HG03457 (cell line): ENCODE measurements around the gene EXPH5.

ENCODE experiments used
- ATAC-seq: cut with Tn5 transposase; IDR thresholded peaks from one replicate; pipeline ENCODE4 v1.9.1; 2021; ENCODE audit warnings: moderate number of reproducible peaks; ENCODE audit not compliant: unreplicated experiment

Gene EXPH5

DNA sequence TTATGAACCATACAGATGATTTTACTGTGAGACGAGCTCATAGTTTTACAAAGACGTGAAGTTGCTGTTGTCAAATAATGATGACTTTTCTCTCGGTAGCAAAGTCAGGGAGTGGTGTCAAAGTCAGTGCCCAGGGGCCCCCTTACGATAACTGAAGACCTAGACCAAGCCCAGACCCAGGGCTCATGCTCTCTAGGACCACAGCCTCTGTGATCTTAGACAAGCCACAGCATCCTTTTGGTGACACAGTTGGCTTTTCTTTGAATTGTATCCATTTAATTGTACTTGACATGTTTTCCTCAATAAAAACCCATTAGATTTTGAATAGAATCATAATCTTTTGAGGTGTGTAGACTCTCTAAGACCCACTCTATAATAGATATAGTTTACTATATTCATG lies 77.4 kb downstream of the EXPH5 start:
- ATAC-seq, result no peak

DNA sequence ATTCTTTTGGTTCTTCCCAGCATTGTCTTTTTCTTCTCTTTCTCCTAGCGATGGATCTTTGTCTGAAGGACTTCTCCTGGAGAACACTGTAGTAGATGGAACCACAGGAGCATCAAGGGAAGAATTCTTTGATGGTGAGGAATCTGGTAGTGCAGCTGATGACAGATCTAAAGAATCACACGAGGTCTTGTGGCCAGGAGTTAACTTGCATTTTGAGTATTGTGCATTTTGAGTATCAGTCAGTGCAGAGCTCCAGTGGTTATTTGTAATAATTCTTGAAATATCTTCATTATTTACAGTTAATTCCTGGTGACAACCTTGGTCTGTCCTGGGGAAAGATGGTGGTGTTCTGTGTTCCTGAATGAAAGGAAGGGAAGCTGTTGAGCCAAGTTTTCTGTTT lies 80.9 kb downstream of the EXPH5 start:
- ATAC-seq, result no peak

DNA sequence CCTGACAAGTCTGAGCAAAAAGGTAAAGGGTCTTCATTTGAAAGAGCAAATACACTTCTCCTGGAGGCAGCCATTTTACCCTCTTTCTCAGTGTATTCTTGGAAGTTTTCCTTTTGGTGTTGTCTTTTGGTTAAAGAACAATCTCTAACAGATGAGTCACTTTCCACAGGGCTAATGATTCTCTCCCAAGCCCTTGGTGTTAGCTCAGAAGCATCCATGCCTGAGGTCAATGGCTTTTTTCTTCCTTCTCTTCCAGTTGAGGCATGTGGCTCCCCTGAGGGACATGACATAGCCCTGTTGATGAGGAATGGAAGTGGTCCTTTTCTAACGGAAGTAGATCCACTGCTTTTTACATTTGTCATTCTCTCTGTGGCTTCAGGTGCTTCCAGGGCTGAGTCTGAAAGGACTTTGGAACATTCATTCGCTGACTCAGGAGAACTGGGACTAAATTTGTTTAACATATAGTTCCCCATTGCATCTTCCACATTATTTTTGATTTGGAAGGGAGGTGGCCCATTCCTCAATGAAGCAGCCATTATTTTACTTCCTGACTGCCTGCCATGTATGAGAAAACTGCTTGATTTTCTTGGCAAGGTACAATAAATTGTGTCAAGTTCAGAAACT lies 81.6 kb downstream of the EXPH5 start:
- ATAC-seq, result no peak

DNA sequence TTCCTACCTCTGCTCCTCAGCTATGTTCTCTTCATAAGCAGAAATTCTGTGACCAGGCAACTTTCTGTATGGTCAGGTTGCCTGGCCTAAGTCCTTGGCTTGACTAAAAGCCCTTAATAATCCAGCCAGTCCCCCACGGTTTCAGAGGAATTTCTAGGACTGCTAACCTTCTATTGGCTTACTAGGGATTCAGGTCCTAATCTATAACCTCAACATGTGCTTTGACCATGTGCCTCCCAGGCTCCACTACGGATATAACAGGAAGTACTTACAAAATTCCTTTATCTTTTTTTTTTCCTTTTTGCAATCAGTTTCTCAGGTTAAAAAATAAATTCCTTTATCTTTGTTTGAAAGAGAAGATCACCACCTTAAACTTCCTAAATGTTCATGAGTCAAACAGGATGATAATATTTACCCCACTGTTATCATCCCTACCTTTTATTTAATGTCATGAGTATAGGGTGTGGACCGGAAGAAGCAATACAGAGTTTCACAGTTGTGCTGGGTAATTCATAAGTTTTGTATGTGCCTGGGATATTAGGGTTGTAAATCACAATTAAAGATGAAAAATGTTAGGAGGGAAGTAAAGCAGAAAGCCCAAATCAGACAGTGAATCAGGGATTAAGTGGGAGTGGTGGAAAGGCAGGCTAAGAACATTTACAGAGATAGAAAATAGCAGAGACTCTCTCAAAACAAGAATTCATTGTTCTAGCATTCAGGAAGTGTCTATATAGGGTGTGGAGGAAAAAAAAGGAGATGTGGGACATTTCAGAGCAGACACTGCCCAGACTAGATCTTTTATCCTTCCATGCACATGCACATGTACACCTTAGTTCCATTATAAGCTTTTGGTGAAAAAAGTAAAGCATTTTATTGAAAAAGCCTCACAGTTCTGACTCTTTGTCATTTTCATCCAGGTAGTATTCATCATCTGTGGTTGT lies 84.6 kb downstream of the EXPH5 start:
- no peak for ATAC-seq

DNA sequence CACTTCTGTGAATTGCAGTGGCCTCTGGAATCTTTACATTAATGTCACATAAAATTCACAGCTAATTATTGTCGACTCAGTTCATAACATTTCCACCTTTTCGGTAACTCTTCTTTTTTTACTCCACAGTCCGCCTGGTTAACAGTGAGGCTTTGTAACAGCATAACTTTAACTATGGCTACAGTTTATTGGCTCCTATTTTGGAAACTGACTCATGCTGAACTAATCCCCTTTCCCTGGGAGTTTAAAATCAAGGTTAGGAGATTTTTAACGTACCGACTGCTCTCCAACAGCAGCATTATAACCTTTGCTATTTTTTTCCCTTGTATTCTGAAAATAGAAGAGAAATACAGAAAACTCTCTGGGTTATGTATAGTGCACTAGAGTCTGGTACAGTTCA lies 92.2 kb downstream of the EXPH5 start:
- ATAC-seq, result no peak

DNA sequence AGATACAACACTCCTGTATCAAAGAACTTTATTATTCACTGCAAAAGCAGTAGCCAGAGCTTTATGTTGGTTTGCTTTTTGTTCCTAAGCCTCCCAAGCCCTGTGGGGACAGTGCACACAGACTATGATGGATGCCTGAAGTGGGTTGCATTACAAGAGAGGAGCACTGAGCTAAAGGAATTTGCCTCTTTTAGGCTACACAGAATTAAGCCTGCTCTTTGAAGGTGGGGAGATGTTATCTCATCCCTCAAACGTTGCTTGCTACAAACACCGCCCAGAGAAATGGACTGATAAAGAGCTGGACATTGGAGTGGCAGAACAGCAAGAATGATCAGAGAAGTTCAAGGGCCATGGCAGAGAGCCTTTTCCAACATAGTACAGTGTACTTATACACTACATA lies 92.8 kb downstream of the EXPH5 start:
- ATAC-seq, result no peak

DNA sequence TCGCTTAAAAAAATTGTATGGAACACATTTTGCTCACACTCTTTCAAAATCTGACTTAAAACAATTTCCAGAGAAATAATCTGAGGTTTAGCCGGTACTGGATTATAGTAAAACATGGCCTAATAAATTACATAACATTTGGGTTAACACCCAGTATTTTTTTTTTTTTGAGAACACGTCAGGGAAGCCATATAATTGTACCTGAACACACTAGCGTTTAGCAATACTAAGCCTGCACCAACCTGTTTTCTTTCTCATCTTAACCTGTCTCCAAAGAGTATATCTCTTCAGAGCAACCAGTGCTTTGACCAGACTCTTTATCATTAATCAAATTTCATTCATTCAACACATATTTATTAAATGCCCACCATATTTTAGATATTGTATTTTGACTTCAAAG lies 93.4 kb downstream of the EXPH5 start:
- ATAC-seq, result no peak

DNA sequence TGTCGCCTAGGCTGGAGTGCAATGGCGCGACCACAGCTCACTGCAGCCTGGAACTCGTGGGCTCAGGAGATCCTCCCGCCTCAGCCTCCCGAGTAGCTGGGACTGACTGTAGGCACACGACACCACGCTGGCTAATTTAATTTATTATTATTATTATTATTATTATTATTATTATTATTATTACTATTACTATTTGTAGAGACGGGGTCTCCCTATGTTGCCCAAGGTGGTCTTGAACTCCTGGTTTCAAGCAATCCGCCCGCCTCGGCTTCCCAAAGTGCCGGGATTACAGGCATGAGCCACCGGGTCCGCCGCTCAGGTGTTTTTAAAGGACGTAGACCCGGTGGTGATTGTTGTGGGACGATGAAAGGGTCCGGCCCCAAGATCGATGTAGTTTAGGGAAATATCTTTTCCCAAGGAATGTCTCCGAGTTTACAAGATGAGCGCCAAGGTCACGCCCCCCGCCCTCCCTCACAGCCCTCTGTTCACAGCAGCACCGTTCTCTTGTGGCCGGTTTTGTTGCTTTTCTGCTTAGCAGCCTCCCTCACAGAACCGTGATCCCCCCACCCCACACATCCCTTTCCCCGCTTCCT lies 94.7 kb downstream of the EXPH5 start:
- no peak for ATAC-seq

DNA sequence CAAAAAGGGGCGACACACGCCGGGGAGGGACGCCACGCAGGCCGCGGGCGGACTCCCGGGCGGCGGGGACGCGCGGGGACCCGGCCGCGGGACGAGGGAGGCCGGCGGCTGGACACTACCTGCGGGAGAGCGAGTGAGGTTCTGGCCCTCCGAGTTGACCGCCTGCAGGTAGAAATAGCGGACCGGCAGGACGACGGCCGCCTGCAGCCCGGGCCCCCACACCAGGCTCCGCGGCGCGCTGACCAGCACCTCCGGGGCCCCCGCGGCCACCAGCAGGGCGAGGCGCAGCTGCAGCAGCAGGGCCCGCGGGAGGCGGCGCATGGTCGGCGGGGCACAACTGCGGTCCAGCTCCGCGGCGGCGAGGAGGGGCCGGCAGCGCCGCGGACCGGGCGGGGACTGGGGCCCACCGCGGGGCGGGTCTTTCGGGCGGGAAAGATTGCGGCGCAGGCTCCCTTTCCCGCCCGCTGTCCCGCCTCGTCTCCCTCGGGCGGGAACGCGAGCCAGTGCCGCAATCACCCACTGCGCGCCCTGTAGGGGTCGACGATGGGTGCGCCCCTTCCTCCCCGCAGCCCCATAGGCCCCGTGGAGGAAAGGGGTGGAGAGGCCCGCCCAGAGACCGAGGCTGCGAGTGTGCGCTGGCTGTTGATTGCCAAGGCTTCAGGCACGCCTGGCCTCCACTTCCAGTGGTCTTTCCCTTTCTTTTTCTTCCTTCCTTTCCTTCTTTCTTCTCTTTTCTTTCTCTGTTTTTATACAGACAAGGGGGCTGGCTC lies 95.3 kb downstream of the EXPH5 start, which contains the start of gene POGLUT3:
POGLUT3 (minus strand) TSS at position 339 of the 770 bp plus-strand sequence; CDS start at position 321, 18 bp downstream.
- ATAC-seq, result peak; percentile 49

DNA sequence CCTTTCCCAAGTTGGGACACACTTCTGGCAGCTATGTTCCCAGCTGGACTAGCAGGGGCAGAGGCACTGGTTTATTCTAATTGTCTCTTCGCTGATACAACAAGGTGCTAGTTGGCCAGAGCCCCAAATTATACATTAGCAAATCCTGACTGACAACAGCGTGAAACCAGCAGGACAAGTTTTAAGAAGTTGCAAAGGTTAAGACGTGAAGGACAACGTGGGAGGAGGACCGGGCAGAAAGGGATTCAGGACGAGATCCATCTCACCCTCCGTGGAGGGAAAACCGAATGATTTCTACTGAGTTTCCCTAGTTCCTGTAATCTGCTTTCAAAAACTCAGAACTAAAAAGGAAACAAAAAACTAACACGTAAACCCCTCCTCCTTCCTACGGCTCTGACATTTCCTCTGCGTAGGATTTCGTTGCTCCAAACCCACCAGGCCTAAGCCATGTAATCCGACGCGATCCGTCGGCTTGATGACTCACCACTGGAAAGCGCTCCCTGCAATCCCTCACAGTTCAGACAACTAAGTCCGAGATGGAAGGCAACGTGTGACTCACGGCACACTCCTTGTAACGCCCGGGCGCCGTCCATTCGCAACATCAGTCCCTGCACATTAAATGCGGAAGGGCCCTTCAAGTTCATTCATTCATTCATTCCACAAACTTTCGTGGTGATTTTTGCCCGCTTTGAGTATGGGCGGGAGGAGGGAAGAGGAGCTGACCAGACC lies 96.1 kb downstream of the EXPH5 start:
- peak; percentile 34 for ATAC-seq

DNA sequence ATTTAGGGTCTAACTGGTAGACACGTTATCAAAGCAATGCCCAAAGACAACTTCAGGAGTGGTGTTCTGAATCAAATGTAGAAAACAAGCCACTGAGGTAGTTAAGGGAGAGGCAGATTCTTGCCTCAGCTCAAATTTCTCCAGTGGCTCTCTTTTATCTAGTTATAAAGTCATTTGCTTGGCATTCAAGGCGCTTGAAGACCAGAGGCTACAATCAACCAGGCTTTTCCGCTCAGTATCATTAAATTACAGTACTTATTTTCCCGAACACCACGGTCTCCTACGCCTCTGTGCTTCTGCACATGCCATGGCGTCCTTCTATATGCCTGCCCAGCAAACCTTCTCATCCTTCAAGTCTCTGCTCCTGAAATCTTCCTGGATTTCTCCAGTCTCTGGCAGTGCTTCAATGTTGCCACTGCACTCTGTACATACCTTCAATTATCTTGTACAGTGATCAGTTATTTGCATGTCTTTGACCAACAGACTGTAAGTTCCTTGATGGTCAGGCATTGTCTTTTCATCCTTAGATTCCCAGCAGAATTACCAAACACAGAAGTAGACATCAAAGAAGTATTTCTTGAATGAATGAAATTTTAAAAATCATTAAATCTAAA lies 96.8 kb downstream of the EXPH5 start:
- no peak for ATAC-seq

DNA sequence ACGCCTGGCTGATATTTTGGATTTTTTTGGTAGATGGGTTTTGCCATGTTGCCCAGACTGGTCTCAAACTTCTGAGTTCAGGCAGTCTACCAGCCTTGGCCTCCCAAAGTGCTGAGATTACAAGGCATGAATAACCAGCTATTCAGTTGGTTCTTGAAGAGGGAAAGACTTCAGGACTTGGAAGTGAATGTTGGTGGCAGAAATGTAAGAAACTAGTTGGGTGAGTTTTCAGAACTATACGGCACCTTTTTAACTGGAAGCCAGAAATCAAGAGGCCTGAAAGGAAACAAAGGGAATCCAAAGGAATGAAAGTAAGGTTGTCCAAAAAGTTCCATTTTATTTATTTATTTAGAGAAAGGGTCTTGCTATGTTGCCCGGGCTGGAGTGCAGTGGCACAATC lies 98.2 kb downstream of the EXPH5 start:
- no peak for ATAC-seq

DNA sequence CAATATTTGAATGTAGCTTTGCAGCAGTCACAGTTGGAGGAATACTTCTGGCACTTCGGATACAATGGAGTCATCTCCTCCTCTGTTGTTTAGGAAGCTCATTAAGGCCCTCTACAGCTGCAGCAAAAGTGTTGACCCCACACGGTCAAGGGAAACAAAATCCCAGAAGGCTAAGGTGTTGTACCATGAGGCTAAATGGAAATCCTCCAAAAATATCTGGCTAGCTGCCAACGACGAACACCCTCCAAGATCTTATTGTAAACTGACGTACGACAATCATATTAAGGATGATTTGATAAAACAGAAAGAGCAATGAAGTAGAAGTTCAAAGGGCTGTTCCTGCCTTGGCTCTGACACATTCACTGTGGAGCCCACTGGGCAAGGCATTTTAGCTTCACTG lies 99.4 kb downstream of the EXPH5 start:
- no peak for ATAC-seq

DNA sequence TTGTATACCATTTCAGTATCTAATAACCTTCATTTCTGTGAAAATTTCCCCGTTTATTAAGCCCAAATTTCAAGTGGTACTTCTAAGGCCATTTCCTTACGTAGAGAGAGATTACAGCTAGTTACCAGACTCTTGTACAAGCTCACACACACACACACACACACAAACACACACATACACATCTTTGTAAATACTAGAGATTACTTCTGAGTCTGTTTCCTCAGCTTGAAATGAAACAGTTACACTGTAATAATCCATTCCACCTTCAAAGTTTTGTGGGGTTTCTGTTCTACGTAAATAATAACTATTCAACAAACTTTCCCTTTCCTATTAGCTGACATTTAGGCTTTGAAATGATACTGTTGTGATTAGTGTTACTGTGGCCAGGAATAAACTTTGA lies 101.6 kb downstream of the EXPH5 start:
- no peak for ATAC-seq

DNA sequence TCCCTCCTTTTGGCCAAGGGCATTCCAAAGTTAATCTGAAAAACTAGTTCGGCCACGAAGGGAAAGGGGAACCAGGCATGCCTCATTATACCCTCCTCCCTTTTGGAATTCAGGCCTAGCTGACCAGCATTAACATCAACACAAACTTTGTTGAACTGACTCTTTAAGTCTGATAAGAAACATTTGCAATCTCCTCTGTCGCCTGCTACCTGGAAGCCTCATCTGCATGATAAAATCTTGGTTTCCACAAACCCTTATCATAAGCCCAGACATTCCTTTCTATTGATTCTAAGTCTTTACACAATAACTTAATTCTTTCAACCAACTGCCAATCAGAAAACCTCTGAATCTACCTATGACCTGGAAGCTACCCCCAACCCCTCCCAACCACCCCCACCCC lies 106.7 kb downstream of the EXPH5 start:
- no peak for ATAC-seq

DNA sequence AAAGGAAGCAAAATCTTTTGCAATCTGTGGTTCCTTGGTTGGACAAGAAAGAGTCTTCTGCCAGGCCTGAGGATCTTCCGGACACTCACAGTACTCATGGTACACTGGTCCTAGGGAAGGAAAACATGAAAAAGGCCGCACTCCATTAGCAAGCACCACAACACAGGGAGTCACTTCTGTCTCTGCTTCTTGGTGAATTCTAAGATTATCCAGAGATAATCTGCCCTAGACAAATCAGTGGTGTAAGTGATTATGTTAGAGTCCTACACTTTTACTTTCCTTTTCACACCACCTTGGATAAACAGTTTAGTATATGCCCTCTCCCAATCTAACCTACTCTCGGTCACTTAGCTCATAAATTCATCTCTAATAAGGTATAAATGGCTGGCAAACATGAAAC lies 107.2 kb downstream of the EXPH5 start:
- no peak for ATAC-seq

DNA sequence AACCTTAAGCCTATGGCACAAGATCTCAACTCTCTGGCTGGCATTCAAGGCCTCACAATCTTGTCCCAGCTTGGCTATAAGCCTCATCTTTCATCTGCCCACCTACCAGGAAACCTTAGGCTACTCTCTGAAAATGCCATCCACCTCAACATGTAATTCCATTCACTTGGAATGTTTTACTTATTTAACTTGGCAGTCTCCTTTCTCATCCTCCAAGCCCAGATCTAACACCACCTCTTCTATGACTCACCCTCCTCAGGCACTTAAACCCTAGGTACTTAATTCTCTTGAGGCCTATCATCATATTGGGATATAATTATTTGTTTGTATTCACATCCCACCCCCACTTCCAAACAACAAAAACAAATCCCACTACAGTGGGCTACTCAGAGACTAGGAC lies 110.4 kb downstream of the EXPH5 start:
- no peak for ATAC-seq

DNA sequence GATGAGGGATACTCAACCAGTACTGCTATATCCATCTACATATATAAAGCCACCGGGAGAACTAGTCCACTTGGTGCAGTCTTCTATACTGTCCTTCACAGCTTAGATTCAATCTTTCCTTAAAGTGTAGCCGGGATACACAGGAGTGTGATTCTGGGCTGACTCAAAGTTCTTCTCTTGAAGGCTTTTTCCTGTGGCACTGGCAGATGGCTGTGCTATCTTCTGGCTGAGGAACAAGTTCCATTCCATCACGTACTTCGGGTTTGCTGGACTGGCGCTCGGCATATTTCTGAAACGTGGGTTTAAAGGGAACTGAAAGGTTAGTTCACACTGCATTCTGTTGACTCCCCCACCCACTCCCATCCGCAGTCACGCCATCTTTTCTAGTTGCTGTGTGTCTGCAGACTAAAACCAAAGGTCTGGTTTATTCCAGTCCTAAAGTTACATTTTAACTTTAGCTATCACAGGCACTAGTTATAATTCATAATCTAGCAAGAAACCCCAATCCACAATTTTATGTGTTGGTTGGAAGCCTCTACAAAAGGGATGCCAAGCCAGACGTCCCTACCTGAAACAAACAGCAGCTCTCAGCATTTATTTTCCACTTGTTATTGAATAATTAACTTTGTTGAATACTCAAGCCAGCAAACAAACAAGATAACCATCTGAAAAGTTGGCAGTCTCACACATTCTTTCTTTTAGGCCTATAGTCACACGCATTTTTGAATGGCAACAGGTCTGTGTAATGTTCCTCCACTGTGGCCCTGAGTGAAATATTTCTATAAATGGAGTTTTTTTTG lies 118.7 kb downstream of the EXPH5 start:
- no peak for ATAC-seq

DNA sequence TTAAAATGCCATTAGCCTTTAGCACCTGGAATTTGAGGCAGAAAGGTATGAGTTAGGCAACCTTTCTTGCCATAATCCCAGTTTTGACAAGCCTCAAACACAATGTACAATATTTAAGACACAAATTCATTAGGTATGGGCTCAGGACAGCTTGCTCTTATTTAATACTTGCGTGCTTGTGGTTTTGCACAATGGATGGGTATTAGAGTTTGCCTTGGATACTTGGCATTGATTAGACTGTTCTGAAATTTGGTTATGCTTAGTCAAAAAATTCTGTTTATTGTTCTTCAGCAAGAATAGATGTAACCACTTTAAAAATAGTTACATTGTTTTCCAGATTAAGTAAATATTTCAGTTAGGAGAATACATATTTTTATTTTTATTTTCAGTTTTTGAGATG lies 120.9 kb downstream of the EXPH5 start:
- no peak for ATAC-seq
